HK-2 (cell line): ENCODE data around the gene OTOP1.
"Not testable (repeated sequence)": the region's sequence is repeated elsewhere in the genome, so short reads cannot be mapped to it uniquely, and the experiment has no call there.

ENCODE experiments used
- DNase-seq: peaks from one replicate; pipeline ENCODE4 v3.0.0-alpha.2; 2018; ENCODE audit not compliant: unreplicated experiment

OTOP1 gene

DNA sequence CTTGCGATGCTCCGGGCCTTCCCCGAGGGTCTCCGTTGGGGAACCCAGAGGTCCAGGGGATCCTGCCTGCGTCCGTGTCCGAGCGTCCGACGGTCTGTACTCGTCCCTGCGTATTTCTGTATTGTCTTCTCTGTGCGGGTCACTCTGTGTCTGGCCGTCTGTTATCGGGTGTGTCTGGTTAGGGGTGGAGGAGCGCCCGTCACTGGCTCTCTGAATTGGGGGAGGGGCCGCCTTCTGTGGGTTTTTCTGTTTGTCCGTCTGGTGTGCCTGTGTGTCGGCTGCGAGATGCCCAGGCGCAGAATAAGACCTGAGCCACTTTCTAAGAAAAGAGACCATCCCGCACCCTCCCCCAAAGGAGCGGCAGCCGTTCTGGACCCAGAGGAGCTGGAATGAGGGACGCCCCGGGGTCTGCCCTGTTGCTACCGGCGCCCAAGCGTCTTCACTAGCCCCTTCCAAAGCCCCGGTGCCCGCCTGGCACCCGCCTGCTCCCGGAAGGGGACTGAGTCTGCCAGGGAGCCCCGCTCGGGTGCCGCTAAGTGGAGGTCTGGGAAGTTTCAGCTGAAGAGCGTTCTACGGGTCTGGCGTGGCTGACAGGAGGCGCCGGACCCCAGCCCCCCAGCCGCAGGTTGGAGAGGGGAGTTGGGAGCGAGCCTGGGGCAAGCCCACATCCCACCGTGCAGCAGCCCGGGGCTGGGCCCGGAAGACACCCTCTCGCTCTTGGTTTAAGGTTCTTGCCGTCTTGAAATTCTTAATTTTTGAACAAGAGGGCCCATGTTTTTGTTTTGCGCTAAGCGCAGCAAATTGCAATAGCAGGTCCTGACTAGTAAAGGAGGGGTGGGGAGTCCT is 1.0 kb upstream of the OTOP1 start:
- DNase-seq: no peak

DNA sequence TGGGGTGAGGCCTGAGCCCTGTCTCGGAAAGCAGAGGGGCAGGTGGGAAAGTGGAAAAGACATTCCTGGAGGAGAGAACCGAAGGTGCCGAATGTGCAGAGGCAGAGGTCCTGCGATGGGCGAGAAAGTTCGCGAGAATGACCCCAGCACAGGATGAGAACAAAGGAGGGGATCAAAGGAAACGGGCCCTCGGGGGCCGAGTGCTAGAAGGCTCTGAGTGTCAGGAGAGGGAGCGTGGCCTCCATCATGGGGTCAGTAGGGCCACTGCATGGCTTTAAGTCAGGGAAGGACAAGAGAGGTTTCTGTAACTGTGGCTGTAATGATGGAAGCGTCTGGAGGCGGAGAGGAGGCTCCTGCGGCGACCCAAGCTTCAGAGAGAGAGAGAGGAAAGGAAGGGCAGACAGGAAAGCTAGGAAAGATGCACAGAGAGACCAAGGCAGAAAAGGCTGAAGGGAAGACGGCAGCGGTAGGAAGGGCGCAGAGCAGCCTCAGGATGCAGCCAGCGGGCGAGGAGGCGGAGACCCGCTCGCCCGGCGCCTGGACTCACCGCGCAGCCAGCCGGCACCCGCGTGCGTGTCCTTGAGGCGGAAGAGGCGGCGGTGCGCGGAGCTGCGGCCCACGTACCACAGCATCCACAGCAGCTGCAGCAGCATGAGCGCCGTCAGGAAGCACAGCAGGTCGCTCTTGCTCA is 669 bp downstream of the OTOP1 start:
- no peak for DNase-seq

DNA sequence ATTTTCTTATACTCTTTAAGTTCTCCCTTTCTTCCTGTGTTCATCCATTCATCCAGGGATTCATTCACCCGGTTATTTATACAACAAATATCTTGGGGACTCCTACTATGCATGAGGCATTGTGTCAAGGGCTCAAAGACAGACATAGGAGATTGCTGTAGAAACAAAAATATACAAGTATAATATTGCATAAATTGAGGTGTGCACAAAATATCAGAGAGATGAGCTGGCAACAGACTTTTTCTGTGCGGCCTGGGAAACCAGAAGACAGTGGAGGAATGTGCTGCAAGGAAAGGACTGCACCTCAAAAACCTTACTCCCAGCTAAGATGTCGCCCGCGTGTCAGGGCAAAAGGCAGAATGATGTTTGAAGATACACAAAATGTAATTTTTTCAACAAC is 9.6 kb downstream of the OTOP1 start:
- no peak for DNase-seq

DNA sequence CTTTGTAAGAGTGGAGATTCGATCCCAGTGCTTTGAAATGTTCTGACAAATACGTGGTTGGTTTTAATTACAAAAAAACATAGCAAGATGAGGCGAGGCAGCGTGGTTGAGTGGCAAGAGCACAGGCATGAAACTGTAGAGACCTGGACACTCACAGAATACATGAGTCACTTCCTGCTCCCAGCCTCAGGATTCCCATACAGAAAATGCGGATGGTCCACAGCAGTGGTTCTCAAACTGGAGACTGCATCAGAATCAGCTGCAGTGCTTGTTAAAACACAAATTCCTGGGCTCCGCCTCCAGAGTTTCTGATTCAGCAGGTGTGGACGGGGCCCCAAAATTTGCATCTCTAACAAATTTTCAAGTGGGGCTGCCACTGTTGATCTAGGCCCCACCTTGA is 10.1 kb downstream of the OTOP1 start:
- peak; percentile 21 for DNase-seq

DNA sequence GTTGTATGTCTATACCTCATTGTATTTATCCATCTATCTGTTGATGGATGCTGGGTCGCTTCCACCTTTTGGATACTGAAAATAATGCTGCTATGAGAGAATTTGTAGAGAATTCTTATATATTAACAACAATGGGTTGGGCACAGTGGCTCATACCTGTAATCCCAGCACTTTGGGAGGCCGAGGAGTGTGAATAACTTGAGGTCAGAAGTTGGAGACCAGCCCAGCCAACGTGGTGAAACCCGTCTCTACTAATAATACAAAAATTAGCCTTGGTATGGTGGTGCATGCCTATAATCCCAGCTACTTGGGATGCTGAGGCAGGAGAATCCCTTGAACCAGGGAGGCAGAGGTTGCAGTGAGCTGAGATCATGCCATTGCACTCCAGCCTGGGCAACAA is 13.1 kb downstream of the OTOP1 start:
- not testable (repeated sequence) for DNase-seq

DNA sequence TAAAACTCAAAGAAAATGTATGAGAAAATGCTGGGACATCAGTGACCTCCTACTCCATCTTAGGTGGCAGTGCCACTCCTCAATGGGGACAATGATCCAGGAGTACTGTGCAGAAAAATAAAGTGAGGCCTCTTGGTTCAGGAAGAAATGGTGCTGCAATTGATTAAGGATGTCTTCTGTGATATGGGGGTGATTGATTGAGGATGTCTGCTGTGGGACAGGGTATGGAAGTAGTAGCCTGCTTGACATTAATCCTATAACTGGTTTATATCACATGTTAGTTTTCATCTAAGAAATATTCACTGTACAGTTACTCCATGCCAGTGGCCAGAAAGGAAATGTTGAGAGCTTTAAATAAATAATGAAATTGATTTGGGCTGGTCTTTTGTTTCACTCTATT is 20.5 kb downstream of the OTOP1 start:
- DNase-seq: no peak

DNA sequence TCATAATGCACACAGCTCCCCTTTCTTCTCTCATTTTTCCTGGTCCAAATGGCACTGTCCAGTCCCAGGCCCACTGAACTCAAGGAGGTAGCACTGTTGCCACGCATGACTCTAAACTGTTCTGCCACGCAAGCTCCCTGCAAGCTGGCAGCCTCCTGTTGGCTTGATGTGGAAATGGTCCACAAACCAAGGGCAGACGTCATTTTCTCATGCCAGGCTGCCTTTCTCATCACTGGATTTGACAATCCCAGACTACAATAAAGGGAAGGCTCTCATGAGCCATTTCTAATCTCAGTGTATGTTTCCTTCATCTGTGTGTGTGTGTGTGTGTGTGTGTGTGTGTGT is 22.4 kb downstream of the OTOP1 start:
- no peak for DNase-seq

DNA sequence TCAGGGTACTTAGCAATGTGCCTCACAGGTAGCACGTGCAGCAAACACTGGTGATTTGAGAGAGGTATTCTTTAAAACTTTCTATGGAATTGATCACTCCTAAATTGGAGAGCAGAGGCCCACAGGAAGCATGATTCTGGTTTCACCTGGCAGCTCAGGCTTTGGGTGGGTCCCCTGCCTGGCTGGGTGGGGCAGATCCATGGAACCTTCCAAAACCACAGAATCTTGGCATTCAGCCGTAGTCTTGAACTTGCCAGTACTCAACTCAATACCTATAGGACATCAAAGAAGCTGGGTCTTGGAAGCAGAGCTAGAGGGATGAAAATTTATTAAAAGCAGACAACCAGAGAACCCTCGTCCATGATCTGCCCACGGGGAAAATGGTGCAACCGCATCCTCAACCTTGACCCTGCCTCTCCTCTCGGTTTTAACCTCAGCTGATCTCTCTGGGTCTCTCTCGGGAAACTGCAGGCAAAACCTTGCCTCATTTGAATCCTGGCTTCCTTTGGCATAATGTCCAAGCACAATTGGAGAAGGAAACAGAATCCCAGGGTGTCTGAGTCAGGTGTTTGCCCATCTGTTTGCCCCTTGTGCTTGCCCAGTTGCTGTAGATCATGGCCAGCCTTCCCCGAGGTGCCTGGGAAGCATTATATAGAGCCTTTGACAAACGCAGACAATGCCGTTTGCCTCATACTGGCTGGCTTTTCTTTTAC is 22.9 kb downstream of the OTOP1 start:
- no peak for DNase-seq

DNA sequence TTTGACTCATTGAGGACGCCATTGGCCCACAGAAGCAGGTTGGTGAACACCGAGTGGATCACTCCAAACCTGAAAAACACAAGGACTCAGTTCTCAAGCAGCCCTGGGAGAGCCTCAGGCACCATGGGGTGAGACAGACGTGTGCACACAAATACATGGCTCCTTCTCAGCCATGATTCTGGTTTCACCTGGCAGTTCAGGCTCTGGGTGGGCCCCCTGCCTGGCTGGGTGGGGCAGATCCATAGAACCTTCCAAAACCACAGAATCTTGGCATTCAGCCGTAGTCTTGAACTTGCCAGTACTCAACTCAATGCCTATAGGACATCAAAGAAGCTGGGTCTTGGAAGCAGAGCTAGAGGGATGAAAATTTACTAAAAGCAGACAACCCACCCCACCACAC is 24.2 kb downstream of the OTOP1 start:
- DNase-seq: no peak

DNA sequence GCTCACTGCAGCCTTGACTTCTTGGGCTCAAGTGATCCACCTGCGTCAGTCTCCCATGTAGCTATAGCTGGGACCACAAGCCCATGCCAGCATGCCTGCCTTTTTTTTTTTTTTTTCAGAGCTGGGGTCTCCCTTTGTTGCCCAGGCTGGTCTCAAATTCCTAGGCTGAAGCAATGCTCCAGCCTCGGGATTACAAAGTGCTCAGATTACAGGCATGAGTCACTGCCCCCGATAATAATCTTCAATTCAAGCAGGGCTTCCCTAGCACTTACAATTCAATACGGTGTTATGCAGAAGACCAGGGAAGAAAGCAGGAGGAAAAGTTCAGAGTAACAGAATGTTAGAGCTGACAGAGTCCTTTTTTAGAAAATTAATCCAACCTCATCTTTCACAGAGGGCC is 26.1 kb downstream of the OTOP1 start:
- no peak for DNase-seq

DNA sequence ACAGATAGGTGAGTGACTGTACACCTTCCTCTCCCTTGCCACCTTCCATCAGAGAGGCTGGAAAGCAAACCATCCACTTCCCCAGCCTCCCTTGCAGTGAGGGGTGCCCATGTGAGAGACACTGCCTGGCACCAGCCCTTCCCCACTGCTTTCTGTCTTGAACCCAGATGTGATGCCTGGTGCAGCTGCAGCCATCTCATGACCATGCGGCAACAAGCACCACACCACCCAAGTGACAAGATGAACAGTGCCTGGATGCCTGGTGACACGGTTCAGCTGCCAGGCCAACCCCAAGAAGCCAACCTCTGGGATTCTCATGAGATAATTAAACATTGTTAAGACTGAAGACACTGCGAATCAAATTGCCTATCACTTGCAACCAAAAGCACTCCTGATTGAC is 31.4 kb downstream of the OTOP1 start:
- no peak for DNase-seq

DNA sequence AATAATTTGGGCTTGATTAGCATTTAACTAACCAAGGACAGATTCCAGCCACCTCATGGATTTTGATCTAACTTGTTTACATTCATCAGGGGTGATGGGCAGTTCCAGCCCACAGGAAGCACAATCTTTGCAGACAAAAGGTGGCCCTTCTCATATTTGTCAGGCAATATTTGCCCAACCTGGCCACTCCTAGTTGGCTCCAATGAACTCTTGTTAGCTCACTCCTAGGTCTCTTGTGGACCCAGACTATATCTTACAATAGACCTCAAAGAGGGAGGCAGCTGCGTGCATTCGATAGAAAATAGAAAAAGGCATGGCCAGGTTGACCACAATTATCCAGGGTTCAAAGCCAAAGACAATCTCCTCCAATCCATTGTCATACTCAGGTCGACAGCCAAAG is 38.2 kb downstream of the OTOP1 start:
- DNase-seq: not testable (repeated sequence)

DNA sequence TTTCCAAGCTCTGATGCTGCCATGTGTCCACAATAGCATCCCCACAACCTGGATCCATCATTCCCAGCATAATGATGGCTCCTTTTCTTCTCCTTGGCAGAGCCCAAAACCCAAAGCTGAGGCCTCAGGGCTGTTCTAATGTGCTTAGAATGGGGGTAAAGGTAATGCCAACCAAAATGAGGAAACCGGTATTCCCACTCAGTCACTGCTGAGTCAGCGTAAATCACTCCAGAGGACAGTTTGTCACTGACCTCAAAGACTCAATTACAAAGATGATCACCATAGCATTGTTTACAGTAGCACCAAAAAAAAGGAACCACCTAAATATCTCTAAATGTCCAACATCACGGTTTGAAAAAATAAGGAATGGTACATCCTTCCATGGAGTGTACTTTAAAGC is 41.2 kb downstream of the OTOP1 start:
- DNase-seq: no peak

DNA sequence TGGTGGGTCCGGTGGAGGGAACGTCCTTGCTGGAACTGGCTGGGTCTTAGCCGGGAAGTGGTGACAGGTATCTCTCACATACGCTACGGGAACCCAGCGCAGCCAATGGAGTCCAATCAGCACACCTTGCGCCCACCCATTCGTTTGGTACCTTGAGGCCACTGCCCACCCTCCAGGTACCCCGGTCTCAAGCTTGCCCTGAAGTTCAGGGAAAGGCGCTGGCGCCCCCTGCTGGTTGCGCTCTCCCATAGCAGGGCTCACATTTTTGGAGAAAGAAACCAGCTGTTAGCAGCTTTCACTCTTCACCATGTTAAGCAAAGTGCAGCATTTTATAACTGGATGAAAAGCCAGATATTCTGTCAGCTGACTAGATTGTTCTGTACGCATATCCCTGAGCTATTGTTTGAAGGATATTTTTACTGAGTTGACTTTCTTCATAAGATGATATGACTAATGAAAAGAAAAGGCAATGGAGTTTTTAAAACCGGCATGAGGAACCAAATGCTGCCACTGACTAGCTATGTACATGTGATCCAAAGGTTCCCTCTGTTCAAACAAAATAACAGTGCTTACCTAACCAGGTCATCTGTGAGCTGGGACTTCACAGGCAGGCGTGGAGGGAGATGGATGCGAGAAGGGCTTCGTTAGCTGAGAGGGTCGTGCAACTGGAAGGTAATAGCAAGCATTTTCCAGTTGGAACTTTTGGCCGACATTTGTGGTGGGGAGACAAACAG is 43.7 kb downstream of the OTOP1 start:
- DNase-seq: peak; percentile 14

DNA sequence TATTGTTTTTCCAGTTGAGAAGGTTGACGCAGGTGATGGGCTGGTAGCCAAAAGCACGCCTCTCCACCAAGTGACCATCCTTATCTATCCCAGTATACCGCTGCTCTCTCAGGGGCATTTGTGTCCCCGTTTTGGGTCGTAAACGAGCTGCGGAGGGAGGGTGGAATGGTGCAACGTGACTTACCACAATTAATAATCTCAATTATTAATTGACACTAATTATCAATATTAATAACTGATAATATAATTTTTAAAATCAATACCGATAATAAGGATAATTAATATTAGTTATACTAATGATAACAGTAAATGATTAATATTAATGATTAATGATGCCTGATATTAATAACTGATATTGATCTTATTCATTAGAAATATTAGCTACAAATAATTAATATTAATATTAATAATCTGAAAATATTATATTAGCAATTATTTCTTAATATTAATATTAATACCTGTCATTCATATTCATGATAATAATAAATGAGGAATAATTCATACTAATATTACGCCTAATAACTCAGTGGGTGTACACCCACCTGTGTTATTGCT is 56.1 kb downstream of the OTOP1 start:
- DNase-seq: no peak

DNA sequence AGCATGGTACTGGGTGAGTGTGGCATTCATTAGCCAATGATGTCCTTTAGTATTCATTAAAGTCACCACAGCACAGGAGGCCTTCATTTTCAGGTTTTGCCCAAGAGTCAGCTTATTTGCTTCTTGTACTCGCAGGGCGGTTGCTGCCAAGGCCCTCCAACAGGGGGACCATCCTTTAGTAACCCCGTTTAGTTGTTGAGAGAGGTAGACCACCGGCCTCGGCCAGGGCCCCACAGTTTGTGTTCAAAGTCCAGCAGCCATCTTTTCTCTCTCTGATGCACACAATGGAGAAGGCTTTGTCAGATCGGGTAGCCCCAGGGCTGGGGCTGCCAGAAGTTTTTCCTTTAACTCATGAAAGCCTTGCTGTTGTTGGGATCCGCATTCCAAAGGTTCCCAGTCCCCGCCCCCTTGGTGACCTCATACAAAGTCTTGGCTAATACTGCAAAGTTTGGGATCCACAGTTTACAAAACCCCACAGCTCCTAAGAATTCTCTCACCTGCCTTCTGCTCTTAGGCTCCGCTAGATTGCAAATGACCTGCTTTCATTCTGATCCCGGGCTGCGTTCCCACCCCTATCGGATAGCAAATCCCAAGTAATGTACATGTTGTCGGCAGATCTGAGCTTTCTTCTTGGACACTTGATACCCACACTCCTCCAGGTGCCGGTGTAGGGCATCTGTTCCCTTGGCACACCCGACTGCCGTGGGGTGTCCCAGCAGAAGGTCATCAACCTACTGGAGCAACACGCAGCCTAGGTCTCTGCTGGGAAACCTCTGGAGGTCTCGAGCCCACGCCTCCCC is 58.5 kb downstream of the OTOP1 start:
- not testable (repeated sequence) for DNase-seq

DNA sequence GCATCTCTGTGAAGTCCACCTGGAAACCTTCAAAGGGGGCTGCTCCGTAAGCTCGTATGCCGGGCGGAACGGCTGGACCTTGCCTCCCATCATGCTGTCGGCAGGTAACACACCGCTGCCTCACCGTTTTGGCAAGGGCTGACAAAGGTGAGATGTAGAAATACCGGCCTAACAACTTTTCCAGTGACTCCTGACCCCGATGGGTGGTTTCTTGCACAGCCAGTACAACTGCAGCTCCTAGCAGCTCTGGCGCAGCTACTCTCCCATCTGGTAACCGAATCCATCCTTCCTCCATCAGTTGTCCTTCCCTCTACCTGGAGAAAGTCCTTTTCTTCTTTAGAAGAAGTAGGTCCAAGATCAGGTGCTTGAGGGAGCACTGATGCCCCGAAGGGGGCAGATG is 59.7 kb downstream of the OTOP1 start:
- not testable (repeated sequence) for DNase-seq

DNA sequence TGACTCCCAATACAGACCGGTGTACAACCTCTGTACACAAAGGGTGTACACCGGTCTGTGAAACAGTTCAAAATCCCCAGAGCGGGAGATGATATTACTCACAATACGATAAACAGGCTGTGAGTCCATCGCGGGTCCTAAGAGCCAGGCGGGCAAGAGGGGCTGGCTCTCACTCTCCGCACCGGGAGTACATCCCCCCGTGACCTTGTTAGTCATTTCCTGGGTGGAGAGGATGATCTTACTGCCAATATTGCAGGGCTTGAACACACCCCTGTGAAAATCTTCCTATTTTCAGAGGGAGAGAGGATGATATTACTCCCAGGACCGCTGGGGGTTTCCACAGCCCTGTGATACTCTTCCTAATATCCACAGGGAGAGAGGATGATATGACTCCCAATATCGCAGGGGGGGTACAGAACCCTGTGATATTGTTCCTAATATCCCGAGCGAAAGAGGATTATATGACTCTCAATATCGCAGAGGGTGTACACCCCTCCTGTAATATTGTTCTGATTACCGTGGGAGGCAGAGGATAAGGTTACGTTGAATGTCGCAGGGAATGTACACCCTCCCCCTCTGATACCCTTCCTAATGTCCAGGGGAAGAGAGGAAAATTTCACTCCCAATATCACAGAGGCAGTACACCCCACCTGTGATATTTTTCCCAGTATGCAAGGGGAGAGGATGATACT is 60.9 kb downstream of the OTOP1 start:
- DNase-seq: not testable (repeated sequence)

DNA sequence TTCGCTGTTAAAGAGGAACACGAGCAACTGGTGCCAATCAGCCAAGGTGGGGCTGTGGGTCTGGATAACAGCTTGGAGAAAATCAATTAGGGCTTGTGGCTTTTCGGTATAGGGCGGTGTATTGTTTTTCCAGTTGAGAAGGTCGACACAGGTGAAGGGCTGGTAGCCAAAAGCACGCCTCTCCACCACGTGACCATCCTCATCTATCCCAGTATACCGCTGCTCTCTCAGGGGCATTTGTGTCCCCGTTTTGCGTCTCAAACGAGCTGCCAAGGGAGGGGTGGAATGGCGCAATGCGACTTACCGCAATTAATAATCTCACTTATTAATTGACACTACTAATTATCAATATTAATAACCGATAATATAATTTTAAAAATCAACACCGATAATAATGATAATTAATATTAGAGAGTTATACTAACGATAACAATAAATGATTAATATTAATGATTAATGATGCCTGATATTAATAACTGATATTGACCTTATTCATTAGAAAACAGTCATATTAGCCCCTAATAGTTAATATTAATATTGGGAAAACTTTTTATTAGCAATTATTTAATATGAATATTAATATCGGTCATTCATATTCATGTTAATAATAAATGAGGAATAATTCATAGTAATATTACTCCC is 62.1 kb downstream of the OTOP1 start:
- not testable (repeated sequence) for DNase-seq

DNA sequence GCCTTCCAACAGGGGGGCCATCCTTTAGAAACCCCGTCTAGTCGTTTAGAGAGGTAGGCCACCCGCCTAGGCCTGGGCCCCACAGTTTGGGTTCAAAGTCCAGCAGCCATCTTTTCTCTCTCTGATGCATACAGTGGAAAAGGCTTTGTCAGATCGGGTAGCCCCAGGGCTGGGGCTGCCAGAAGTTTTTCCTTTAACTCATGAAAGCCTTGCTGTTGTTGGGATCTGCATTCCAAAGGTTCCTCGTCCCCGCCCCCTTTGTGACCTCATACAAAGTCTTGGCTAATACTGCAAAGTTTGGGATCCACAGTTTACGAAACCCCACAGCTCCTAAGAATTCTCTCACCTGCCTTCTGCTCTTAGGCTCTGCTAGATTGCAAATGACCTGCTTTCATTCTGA is 64.5 kb downstream of the OTOP1 start:
- DNase-seq: not testable (repeated sequence)
